GM21786 (cell line): Measurements from ENCODE around the gene HAAO.
A peak's percentile ranks its signal among the peaks of the same experiment; 100 is the strongest.
"Not testable (repeated sequence)": the region's sequence is repeated elsewhere in the genome, so short reads cannot be mapped to it uniquely, and the experiment has no call there.

ENCODE experiments used
- ATAC-seq: cut with Tn5 transposase; IDR thresholded peaks from one replicate; pipeline ENCODE4 v1.9.1; 2021; ENCODE audit not compliant: unreplicated experiment

The HAAO gene

DNA sequence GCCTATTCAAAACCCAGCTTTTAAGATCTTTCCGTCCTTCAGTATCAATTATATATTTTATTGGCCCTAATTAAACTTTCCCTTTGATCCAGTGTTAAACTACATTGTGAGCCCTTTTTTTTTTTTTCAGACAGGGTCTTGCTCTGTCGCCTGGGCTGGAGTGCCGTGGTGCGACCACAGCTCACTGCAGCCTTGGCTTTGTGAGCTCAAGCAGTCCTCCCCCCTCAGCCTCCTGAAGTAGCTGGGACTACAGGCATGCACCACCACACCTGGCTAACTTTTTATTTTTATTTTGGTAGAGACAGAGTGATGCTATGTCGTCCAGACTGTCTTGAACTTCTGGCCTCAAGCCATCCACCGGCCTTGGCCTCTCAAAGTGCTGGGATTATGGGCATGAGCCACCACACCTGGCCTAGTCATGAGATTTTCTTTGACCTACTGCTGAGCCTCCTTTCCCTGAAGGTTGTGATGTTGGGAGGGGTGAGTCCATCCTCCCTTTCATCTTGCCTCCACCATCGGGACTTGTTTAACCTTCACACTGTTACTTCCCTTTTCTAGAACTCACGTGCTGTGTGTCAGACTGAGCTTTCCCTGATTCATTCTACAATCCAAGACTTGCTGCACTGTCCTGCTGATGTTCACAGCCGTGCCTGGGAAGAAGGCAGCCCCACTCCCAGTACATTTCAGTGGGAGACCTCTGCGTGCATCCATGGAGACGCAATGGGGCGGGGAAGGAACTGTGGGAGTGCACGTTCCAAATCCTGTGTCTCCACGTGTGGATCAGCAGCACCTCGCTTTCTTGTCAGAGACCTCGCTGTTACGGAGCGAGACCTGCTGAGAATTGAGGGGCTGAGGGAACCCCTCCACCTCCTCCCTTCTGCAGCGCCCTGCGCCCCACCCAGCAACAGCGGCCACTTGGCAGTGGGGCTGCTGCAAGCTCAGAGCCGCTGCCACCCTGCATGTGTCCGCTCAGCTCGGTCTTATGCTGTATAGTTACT is 39.3 kb downstream of the HAAO start:
- ATAC-seq, result no peak

DNA sequence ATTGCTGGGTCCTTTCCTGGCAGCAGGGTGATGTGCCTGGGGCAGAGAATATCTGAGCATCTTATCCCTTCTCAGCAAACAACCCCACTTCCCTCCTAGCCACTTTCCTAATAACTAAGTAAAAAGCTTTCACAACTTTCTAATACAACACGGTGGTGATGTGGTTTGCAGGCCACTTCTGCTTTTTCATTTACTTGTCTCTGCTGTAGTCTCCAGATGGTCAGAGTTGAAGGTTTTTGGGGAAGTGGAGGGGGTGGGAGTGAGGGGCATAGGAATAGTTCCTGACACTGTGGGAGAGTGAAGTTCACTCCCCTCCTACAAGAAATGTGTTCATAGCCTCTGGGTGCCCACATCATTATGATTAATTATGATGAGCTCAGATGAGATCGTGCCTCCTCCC is 40.1 kb downstream of the HAAO start:
- peak; percentile 51 for ATAC-seq

- no peak for ATAC-seq
Observed at GRCh38 chr2:42748840-42749239, 43.5 kb downstream of the HAAO start.

- no peak for ATAC-seq
Observed at GRCh38 chr2:42747422-42747821, 45.0 kb downstream of the HAAO start.

GRCh38 chr2:42744545-42745082 is 47.8 kb downstream of the HAAO start:
- no peak for ATAC-seq

GRCh38 chr2:42743659-42743990 is 48.8 kb downstream of the HAAO start:
- no peak for ATAC-seq

DNA sequence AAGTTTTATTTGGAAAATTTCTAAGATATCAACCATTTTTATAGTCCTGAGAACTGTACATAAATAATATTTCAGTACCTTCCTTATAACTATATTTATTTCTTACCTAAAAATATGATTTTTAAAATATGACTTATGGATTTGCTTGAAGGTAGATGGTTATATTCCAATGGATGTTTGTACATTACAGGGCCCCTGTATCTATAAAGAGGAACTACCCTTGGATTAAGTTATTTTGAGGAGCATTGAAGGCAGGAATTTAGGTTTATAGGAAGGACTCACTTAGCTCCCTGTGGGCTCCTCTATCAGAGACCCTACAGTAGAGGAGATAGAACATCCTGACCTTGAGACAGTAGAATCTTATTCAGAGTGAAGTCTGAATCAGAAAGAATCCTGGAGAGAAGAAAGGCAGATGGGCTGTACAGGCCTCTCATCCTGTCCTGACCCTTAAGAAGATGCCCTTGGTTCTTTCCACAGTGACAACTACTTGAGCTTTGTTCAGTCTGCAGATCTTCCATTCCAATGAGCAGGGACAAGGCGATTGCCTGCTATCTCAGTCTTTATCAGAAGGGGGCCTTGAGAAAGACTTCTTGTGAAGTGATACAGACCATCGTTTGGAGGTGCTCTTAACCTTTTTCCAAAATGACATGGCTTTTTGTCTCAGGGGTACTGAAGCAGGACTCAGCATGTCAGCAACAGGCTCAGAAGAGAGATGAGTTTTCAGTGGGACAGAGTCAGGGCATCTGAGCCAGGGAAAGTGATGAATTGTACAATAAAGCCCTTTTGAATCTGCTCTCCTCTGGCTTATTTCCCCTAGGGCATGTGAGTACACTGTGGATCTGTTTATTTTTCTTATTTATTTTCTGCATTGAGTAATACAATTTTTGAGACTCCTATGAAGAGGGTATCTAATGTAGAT is 49.4 kb downstream of the HAAO start:
- ATAC-seq, result no peak

DNA sequence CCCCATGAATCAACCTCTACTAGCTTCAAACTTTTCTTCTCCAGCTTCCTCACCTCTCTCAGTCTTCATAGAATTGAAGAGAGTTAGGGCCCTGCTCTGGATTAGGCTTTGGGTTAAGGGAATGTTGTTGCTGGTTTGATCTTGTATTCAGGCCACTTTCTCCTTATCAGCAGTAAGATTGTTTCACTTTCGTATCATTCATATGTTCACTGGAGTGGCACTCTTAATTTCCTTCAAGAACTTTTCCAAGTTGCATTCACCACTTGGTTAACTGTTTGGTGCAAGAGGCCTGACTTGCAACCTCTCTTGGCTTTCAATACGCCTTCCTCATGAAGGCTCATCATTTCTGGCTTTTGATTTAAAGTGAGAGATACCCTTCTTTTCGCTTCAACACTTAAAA is 51.2 kb downstream of the HAAO start:
- ATAC-seq, result no peak

DNA sequence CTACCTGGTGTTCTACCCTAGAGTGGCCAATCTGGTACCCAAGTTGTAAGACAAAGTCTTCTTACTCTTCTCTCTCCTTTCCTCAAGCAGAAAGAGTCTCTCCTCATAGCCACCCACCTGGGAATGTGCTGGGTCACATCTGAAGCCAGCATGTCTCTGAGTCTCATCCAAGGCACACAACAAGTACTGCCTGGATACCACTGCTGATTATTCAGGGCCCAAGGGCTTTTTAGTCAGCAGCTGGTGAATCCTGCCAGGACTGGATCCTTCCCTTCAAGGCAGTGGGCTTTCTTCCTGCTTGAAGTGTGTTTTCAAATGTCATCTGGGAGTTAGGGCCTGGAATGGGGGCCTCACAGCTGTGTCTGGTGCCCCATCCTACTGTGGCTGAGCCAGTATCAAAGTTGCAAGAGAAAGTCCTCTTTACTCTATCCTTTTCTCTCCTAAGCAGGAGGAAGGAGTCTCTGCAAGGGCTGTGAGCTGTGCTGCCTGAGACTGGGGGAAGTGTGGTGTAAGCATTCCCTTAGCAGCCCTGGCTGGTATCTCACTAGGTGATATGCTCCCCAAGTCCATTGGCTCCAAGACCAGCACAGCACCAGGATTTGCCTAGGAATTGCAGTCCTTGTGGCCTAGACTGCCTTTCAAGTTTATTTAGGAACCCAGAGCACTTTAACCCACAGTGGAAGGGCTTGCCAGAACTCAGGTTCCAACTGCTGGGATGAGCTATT is 55.6 kb downstream of the HAAO start:
- ATAC-seq, result no peak

DNA sequence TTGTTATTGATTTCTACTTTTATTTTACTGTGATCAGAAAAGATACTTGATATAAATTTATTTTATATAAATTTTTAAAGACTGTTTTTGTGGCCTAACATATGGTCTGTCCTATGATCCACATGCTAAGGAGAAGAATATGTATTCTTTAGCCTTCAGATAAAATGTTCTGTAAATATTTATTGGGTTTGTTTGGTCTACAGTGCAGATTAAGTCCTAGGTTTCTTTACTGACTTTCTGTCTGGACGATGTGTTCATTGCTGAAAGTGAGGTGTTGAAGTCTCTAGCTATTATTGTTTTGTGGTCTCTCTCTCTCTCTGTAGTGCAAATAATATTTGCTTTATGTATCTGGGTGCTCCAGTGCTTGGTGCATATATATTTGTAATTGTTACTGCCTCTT is 58.5 kb downstream of the HAAO start:
- ATAC-seq, result no peak

GRCh38 chr2:42731316-42731715 is 61.1 kb downstream of the HAAO start:
- not testable (repeated sequence) for ATAC-seq

GRCh38 chr2:42726680-42727079 is 65.7 kb downstream of the HAAO start:
- ATAC-seq, result no peak

DNA sequence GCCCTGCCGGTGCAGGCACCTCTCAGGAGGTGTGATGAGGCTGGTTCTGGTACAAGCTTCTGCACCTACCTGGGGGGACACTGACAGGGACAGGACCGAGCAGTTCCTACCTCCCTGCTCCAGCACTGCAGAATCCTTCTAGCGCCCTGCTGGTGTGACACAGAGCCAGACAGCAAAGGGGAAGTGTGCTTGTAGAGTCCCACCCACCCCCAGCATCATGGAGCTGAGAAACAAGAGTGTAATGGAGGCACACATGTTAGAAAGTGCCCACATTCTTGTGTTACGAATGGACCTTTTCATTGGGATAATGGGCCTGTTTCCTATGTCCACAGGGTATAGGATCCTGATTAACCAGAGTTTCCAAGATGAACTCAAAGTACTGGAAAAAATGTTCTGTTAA is 66.7 kb downstream of the HAAO start:
- ATAC-seq, result no peak

- ATAC-seq, result no peak
Observed at GRCh38 chr2:42724886-42725285, 67.5 kb downstream of the HAAO start.

GRCh38 chr2:42723465-42723864 is 68.9 kb downstream of the HAAO start:
- ATAC-seq, result no peak

DNA sequence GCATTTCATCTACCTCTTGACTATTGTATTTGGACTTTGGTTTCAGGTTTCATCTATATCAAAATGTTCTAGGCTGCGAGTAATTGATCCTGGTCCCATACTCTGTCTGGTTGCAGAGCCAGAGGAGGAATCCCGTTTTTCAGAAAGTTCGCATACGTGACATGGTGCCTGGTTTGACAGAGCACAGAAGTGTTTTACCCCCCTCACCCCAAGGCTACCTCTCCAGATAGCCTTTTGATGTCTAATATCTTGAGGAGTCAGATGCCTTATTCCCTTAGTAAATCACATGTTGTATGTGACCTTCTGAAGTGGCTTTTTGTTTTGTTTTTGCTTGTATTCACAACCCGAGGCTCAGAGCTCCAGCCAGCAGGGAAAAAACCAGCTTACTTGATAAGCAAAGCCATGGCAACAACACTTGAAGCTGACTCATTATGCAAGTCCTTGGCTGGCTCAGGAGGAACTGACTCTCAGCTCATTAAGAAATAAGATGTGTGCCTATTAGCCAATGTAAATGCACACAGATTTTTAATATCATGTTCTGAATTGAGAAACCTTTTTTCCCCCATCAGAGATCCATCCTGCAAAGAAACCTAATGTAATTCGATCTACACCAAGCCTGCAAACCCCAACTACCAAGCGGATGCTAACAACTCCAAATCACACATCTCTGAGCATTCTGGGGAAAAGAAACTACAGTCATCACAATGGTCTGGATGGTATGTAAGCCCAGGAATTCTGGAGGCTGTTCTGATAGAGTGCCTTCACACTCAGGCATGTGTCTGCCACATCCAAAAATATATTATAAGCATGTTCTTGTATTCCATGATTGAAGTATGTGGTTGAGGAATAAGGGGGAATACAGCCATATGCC is 69.8 kb downstream of the HAAO start:
- peak; percentile 99 for ATAC-seq

DNA sequence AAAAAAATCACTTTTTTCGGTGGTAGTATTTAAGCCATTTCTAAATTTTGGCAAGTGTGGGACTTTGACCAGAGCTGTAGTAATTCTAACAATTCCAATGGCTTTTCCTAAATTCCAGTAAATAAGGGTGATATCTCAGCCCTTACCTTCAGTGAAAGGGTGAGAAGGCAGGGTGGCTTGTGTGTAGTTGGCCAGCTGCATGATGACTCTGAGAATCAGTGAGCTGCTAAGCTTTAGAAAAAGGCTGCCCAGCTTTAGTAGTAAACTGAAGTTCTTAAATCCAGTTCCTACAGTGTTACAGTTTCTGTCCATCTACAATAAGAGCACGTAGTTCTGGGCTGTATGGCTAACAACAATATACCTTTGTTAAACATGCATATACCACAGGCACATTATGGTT is 70.5 kb downstream of the HAAO start:
- ATAC-seq, result peak; percentile 7
